GM12878 (cell line): ENCODE results near the gene CACUL1. TPM values are rescaled to one million over a fixed set of nuclear protein-coding genes. Genes with fewer than 3 reads are reported as not detected.

Experiments used
- CEBPB ChIP-seq, 2 experiments: fragments of 150-350 bp in 1 of 2; IDR thresholded peaks; 2 replicates each; pipeline ENCODE4 v1.6.1; 2012 to 2014; ENCODE audit warnings: low read depth in 2 of 2, low read length in 2 of 2, borderline replicate concordance in 1 of 2, inconsistent platforms in 1 of 2
- EZH2 ChIP-seq: IDR thresholded peaks from 2 replicates; pipeline ENCODE4 v1.6.1; 2012; ENCODE audit warnings: low read depth, mild to moderate bottlenecking, control low read depth, inconsistent platforms, low read length, borderline replicate concordance; ENCODE audit not compliant: control insufficient read depth
- FOS ChIP-seq: IDR thresholded peaks from 3 replicates; pipeline ENCODE4 v1.6.1; 2011; ENCODE audit warnings: borderline replicate concordance; ENCODE audit not compliant: insufficient read length; ENCODE audit errors: extremely low read depth
- IRF4 ChIP-seq: IDR thresholded peaks from 2 replicates; pipeline ENCODE4 v1.6.1; 2011; ENCODE audit warnings: low read depth, low read length
- JUNB ChIP-seq: IDR thresholded peaks from 2 replicates; pipeline ENCODE4 v1.6.1; 2016; ENCODE audit warnings: antibody characterized with exemption, mild to moderate bottlenecking
- LARP7 ChIP-seq: fragments of 450-650 bp; IDR thresholded peaks from 2 replicates; pipeline ENCODE4 v1.6.1; 2017; ENCODE audit warnings: mild to moderate bottlenecking
- RAD21 ChIP-seq: IDR thresholded peaks from 2 replicates; pipeline ENCODE4 v1.6.1; 2011; ENCODE audit warnings: mild to moderate bottlenecking, low read depth, low read length, moderate library complexity; ENCODE audit not compliant: insufficient read depth
- RB1 ChIP-seq: fragments of 450-650 bp; formaldehyde crosslinking; IDR thresholded peaks from 2 replicates; pipeline ENCODE4 v1.6.1; 2017; ENCODE audit warnings: mild to moderate bottlenecking, borderline replicate concordance
- TAF1 ChIP-seq: IDR thresholded peaks from 2 replicates; pipeline ENCODE4 v1.6.1; 2011; ENCODE audit warnings: mild to moderate bottlenecking, low read depth, low read length, borderline replicate concordance
- TCF7 ChIP-seq: IDR thresholded peaks from 2 replicates; pipeline ENCODE4 v1.6.1; 2014; ENCODE audit warnings: antibody characterized with exemption, borderline replicate concordance
- ZNF217 ChIP-seq: fragments of 450-650 bp; IDR thresholded peaks from 2 replicates; pipeline ENCODE4 v1.6.1; 2017; ENCODE audit warnings: antibody characterized with exemption, mild to moderate bottlenecking
- ZZZ3 ChIP-seq: IDR thresholded peaks from 2 replicates; pipeline ENCODE4 v1.6.1; 2011; ENCODE audit warnings: low read depth; ENCODE audit not compliant: control insufficient read depth, insufficient read length
- polyA plus RNA-seq, 11 experiments: library from polyadenylated mRNA; depleted of rRNA in 4 of 11; unstranded in 6 of 11; stranded (reverse) in 5 of 11; fragments of >200 nt; fragmentation: Nextera tagmentation in 4 of 11; fragmentation: Illumina TruSeq in 1 of 11; extraction: Ambion mirVana in 4 of 11; extraction: Trizol in 1 of 11; gene quantifications; 1 replicate in 1 of 11; 2 replicates in 10 of 11; pipeline versions ENCODE4 v1.2.1 to v1.2.3, GENCODE V29; 2011 to 2016; ENCODE audit warnings: inconsistent platforms in 2 of 11, missing spikeins in 2 of 11, low read depth in 1 of 11
- total RNA-seq, 4 experiments: library from RNA; depleted of rRNA in 3 of 4; stranded (reverse); fragments of >200 nt in 3 of 4; fragmentation: Illumina TruSeq in 1 of 4; extraction: Trizol in 1 of 4; gene quantifications; 2 replicates each; pipeline versions ENCODE4 v1.2.1 to v1.2.3, GENCODE V29; 2013 to 2021
- TF ChIP-seq, protein P1 (sequence below): fragments of 450-650 bp; IDR thresholded peaks from 2 replicates; pipeline ENCODE4 v1.6.1; 2016; ENCODE audit warnings: mild to moderate bottlenecking
- TF ChIP-seq, protein P2 (sequence below): IDR thresholded peaks from 2 replicates; pipeline ENCODE4 v1.6.1; 2011; ENCODE audit warnings: low read depth, low read length, improper control_type of control experiment, borderline replicate concordance
- TF ChIP-seq, protein P3 (sequence below): fragments of 450-650 bp; IDR thresholded peaks from 2 replicates; pipeline ENCODE4 v1.6.1; 2016; ENCODE audit warnings: mild to moderate bottlenecking, moderate library complexity, borderline replicate concordance
- TF ChIP-seq, protein P4 (sequence below): fragments of 450-650 bp; formaldehyde crosslinking; IDR thresholded peaks from 2 replicates; pipeline ENCODE4 v1.4.0; 2022; ENCODE audit warnings: mild to moderate bottlenecking, moderate library complexity
- TF ChIP-seq, protein P5 (sequence below): fragments of 450-650 bp; IDR thresholded peaks from 2 replicates; pipeline ENCODE4 v1.6.1; 2017; ENCODE audit warnings: mild to moderate bottlenecking

The CACUL1 gene
- total and polyA plus RNA-seq, 10 of the 15 experiments (the other 5 are each of a cell fraction or from before 2014, with no cell fraction given), result 7.4 to 23.2 (median 13.0) TPM

DNA sequence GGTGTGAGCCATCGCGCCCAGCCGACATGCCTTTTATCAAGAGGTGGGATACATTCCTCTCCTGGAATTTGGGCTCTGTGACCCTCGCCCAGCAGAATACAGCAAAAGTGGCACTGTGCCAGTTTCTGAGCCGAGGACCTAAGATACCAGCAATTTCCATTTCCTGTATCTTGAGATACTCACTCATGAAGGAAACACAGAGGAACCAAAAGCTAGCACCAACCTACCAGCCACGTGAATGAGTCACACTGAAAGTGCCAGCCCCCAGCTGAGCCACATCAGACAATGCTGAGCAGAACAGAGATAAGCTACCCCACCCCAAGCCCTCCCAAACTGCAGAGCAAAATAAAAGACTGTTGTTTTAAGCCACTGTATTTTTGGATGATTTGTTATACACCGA lies 56.3 kb downstream of the CACUL1 start (continued):
- TF ChIP-seq RB1, result no peak
- no peak for TF ChIP-seq EZH2
- TF ChIP-seq, protein P1, sequence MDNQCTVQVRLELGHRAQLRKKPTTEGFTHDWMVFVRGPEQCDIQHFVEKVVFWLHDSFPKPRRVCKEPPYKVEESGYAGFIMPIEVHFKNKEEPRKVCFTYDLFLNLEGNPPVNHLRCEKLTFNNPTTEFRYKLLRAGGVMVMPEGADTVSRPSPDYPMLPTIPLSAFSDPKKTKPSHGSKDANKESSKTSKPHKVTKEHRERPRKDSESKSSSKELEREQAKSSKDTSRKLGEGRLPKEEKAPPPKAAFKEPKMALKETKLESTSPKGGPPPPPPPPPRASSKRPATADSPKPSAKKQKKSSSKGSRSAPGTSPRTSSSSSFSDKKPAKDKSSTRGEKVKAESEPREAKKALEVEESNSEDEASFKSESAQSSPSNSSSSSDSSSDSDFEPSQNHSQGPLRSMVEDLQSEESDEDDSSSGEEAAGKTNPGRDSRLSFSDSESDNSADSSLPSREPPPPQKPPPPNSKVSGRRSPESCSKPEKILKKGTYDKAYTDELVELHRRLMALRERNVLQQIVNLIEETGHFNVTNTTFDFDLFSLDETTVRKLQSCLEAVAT, result no peak
- no peak for TF ChIP-seq CEBPB (IDR thresholded peaks at IDR 0.05; ENCODE audit: borderline replicate concordance in 1 of 2, low read depth in 2 of 2, low read length in 2 of 2)
- peak; percentile 91 for TF ChIP-seq JUNB
- TF ChIP-seq, protein P2, sequence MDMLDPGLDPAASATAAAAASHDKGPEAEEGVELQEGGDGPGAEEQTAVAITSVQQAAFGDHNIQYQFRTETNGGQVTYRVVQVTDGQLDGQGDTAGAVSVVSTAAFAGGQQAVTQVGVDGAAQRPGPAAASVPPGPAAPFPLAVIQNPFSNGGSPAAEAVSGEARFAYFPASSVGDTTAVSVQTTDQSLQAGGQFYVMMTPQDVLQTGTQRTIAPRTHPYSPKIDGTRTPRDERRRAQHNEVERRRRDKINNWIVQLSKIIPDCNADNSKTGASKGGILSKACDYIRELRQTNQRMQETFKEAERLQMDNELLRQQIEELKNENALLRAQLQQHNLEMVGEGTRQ, result no peak
- no peak for TF ChIP-seq ZZZ3
- TF ChIP-seq ZNF217, result no peak
- no peak for TF ChIP-seq FOS
- no peak for TF ChIP-seq TAF1
- no peak for TF ChIP-seq RAD21
- TF ChIP-seq, protein P3, sequence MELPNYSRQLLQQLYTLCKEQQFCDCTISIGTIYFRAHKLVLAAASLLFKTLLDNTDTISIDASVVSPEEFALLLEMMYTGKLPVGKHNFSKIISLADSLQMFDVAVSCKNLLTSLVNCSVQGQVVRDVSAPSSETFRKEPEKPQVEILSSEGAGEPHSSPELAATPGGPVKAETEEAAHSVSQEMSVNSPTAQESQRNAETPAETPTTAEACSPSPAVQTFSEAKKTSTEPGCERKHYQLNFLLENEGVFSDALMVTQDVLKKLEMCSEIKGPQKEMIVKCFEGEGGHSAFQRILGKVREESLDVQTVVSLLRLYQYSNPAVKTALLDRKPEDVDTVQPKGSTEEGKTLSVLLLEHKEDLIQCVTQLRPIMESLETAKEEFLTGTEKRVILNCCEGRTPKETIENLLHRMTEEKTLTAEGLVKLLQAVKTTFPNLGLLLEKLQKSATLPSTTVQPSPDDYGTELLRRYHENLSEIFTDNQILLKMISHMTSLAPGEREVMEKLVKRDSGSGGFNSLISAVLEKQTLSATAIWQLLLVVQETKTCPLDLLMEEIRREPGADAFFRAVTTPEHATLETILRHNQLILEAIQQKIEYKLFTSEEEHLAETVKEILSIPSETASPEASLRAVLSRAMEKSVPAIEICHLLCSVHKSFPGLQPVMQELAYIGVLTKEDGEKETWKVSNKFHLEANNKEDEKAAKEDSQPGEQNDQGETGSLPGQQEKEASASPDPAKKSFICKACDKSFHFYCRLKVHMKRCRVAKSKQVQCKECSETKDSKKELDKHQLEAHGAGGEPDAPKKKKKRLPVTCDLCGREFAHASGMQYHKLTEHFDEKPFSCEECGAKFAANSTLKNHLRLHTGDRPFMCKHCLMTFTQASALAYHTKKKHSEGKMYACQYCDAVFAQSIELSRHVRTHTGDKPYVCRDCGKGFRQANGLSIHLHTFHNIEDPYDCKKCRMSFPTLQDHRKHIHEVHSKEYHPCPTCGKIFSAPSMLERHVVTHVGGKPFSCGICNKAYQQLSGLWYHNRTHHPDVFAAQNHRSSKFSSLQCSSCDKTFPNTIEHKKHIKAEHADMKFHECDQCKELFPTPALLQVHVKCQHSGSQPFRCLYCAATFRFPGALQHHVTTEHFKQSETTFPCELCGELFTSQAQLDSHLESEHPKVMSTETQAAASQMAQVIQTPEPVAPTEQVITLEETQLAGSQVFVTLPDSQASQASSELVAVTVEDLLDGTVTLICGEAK, result no peak
- TF ChIP-seq, protein P4, sequence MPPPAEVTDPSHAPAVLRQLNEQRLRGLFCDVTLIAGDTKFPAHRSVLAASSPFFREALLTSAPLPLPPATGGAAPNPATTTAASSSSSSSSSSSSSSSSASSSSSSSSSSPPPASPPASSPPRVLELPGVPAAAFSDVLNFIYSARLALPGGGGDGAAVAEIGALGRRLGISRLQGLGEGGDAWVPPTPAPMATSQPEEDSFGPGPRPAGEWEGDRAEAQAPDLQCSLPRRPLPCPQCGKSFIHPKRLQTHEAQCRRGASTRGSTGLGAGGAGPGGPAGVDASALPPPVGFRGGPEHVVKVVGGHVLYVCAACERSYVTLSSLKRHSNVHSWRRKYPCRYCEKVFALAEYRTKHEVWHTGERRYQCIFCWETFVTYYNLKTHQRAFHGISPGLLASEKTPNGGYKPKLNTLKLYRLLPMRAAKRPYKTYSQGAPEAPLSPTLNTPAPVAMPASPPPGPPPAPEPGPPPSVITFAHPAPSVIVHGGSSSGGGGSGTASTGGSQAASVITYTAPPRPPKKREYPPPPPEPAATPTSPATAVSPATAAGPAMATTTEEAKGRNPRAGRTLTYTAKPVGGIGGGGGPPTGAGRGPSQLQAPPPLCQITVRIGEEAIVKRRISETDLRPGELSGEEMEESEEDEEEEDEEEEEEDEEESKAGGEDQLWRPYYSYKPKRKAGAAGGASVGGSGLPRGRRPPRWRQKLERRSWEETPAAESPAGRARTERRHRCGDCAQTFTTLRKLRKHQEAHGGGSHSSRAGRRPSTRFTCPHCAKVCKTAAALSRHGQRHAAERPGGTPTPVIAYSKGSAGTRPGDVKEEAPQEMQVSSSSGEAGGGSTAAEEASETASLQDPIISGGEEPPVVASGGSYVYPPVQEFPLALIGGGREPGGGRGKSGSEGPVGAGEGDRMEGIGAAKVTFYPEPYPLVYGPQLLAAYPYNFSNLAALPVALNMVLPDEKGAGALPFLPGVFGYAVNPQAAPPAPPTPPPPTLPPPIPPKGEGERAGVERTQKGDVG, result no peak
- TF ChIP-seq, protein P5, sequence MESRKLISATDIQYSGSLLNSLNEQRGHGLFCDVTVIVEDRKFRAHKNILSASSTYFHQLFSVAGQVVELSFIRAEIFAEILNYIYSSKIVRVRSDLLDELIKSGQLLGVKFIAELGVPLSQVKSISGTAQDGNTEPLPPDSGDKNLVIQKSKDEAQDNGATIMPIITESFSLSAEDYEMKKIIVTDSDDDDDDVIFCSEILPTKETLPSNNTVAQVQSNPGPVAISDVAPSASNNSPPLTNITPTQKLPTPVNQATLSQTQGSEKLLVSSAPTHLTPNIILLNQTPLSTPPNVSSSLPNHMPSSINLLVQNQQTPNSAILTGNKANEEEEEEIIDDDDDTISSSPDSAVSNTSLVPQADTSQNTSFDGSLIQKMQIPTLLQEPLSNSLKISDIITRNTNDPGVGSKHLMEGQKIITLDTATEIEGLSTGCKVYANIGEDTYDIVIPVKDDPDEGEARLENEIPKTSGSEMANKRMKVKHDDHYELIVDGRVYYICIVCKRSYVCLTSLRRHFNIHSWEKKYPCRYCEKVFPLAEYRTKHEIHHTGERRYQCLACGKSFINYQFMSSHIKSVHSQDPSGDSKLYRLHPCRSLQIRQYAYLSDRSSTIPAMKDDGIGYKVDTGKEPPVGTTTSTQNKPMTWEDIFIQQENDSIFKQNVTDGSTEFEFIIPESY, result no peak
- peak; percentile 94 for TF ChIP-seq IRF4
- TF ChIP-seq LARP7, result no peak
- peak; percentile 97 for TF ChIP-seq TCF7
